WI38 (cell line): ENCODE results near the gene ESPL1.

Experiments used
- H3K4me3 ChIP-seq: 2 replicates; pipeline ENCODE4 v1.5.1; 2011; ENCODE audit warnings: low read depth, mild to moderate bottlenecking, control low read depth, low read length
- CTCF ChIP-seq: IDR thresholded peaks from 2 replicates; pipeline ENCODE4 v1.5.1; 2012; ENCODE audit warnings: low read depth, mild to moderate bottlenecking, control low read depth, low read length

The ESPL1 gene

DNA sequence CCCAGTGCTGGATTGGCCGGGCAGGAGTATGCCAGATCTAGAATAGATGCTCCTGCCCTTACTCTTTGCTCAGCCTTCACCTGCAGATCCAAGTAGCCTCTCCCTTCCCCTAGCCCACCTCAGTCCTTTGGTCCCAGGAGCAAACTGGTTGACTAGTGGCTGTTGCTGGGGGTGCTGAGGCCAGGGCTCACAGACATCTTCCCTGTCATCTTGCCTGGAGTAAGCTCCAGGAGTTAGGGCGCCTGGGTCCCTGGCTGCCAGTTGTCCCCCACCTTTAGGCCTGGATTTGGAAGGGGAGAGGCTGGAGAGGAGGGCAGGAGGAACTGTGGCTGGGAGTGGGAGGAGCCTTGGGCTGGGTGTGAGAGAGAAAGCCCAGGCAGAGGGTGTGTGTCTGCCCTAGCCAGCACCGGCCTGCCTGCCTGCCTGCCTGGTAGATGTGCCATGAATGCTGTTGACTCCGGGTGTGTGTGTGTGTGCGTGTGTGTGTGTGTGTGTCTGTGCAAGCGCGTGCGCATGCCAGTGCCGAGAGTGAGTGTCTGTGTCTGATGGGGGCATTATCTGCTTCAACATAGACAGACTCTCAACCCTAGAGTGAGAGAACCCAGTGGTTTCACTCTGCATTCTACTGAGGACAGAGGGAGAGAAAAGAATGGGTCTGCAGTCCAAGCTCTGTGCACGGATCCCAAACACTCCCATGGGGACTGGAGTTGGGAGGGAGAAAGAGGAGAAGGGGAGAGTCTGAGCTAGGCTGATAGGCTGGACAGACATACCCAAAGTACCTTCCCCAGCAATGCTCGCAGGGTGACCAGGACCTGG lies 35.2 kb upstream of the ESPL1 start:
- peak overlapping the region; percentile 56 for H3K4me3 ChIP-seq
- TF ChIP-seq CTCF = no peak

GRCh38 chr12:53233671-53234121 lies 34.4 kb upstream of the ESPL1 start:
- no peak overlapping the region for H3K4me3 ChIP-seq
- no peak for TF ChIP-seq CTCF

DNA sequence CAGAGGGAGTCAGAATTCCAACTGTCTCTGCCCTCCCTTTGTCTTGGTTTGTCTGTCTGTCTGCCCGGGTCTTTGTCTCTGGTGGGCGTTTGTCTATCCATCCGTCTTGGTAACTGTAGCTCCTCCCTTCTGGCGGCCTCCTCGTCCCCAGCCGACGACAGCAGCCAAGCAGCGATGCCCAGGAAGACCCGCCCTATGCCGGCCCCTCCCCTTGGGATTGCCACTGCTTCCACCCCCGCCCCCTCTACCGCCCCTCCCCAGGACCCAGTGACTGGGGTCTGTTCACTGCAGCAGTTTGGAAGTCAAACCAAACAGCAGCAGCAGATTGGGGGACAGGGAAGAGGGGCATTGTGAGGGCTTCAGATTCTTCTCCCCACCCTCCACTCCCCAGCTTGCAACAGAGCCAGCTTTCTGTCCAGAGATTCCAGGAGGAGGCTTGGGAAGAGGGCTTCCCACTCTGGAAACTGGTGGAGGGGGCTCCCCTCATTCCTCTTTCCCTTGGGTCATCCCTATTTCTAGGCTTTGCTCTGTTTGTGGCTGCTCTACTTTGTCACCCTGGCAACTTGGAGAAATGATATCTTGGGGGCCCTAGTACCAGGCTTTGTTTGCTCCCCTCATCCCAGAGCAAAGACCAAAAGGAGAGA lies 33.7 kb upstream of the ESPL1 start:
- TF ChIP-seq CTCF = no peak
- H3K4me3 ChIP-seq = no peak overlapping the region

GRCh38 chr12:53235164-53235563 lies 32.9 kb upstream of the ESPL1 start:
- no peak for TF ChIP-seq CTCF
- H3K4me3 ChIP-seq = no peak overlapping the region

GRCh38 chr12:53235742-53236442 lies 32.2 kb upstream of the ESPL1 start:
- no peak for TF ChIP-seq CTCF
- no peak overlapping the region for H3K4me3 ChIP-seq

DNA sequence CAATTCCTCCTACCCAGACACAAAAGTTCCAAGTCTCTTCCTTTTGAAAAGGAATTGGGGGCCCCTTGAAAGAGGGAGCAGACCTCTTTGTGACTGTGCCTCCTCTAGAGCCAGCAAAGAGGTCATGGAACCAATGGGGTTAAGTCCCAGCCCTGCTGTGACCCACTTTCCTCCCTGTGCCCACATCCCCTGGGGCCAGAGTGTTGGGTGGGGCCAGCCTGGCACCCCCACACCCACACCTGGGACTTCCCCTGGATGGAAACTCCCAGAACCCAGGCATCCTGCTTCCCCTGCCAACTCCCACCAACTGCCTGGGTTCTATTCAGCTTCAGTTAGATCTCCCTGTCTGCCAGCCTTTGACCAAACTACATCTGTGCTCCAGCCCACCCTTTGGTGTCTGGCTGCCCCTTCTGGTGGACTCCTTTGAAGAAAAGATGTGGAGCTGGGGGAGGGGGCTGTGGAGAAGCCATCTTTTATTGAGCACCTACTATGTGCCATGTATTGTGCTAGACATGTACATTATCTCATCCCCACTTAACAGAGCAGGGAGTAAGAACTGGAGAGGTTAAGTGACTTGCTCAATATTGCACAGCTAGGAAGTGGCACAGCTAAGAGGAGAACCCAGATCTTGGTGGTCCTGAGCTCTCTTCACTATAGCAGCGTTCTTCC lies 31.5 kb upstream of the ESPL1 start:
- TF ChIP-seq CTCF = no peak

More for the DNA sequence above, 31.5 kb upstream of the ESPL1 start:
- H3K4me3 ChIP-seq = no peak overlapping the region
